Esophagus muscularis mucosa (tissue), 4 donors: ENCODE data around the gene BGLAP. TPM values are rescaled to one million over a fixed set of nuclear protein-coding genes. Genes with fewer than 3 reads are reported as not detected.

Experiments
- DNase-seq: peaks from one replicate; pipeline ENCODE4 v3.0.0-alpha.2; 2017; ENCODE audit errors: extremely low spot score
- H3K27ac ChIP-seq, 4 donors: fragments of 200-600 bp; sonication (generic); replicated peaks in 1 of 4; 1 replicate in 3 of 4; 2 replicates in 1 of 4; pipeline ENCODE4 v1.5.1; 2016 to 2019; ENCODE audit warnings: mild to moderate bottlenecking in 1 of 4
- H3K27me3 ChIP-seq, 4 donors: fragments of 200-600 bp; sonication (generic); one replicate each; pipeline versions ENCODE4 v1.5.1 to v1.6.0; 2016 to 2019
- H3K36me3 ChIP-seq, 4 donors: fragments of 200-600 bp; sonication (generic); one replicate each; pipeline ENCODE4 v1.5.1; 2016 to 2019
- H3K4me1 ChIP-seq, 4 donors: fragments of 200-600 bp; sonication (generic); one replicate each; pipeline ENCODE4 v1.5.1; 2016 to 2019
- H3K4me3 ChIP-seq, 4 donors: fragments of 200-600 bp; sonication (generic); 1 replicate in 2 of 4; 2 replicates in 2 of 4; pipeline ENCODE4 v1.5.1; 2016 to 2019; ENCODE audit warnings: mild to moderate bottlenecking in 4 of 4, moderate library complexity in 1 of 4
- H3K9me3 ChIP-seq, 4 donors: fragments of 200-600 bp; sonication (generic); 1 replicate in 3 of 4; 2 replicates in 1 of 4; pipeline ENCODE4 v1.5.1; 2016 to 2019
- CTCF ChIP-seq, 3 experiments: fragments of 200-600 bp in 2 of 3; fragments of 450-650 bp in 1 of 3; sonication (generic) in 2 of 3; IDR thresholded peaks; one replicate each; pipeline ENCODE4 v1.5.1; 2017 to 2019; ENCODE audit warnings: antibody characterized with exemption in 3 of 3, mild to moderate bottlenecking in 2 of 3, moderate library complexity in 1 of 3
- EP300 ChIP-seq: sonication (generic); formaldehyde crosslinking; IDR thresholded peaks from one replicate; pipeline ENCODE4 v1.6.1; 2017; ENCODE audit warnings: antibody characterized with exemption
- POLR2A ChIP-seq: fragments of 450-650 bp; IDR thresholded peaks from one replicate; pipeline ENCODE4 v1.6.1; 2017; ENCODE audit warnings: antibody characterized with exemption, moderate library complexity, mild to moderate bottlenecking, low read depth
- POLR2AphosphoS5 ChIP-seq, 2 donors: sonication (generic); formaldehyde crosslinking; IDR thresholded peaks; one replicate each; pipeline ENCODE4 v1.6.1; 2017; ENCODE audit warnings: antibody characterized with exemption in 2 of 2
- WGBS: methylation state at CpG from one replicate; pipeline ENCODE4 v1.1.5; 2018; 5-methylcytosine and 5-hydroxymethylcytosine counted together
- intact Hi-C: fragments of 100-400 bp; cut with DNase I; formaldehyde crosslinking; loops from one replicate; pipeline ENCODE4 v1.15.1; 2023
- total RNA-seq, 4 donors: library from RNA; depleted of rRNA; stranded (reverse); fragments of >200 nt; gene quantifications; one replicate each; pipeline versions ENCODE4 v1.1.0 to v1.2.1, GENCODE V29; 2016

Gene BGLAP
- total RNA-seq, 4 donors from 2014 or later = 2.4 TPM; not detected in 3

DNA sequence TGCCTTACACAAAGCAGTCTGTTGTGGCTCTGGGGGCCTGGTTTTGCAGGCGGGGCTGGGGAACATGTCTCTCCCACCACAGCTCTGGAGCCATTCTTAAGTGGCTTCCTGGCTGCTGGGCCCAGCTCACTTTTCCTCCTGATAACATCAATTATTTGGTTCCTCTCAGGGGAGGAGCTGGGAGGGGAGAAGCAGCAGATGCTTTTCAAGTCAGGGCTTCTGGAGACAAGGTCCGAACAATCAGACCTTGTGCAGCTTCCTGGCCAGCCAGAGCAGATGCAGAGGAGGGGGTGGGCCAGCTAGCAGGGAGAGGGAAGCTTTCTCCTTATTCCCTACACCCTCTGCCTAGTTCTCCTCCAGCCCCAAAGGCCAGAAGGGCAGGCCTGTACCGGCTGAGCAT, 9.5 kb downstream of the BGLAP start:
- Histone ChIP-seq H3K9me3 (no peaks in the 10 kb centered on the region), H3K4me3 (no peak overlapping the region), H3K4me1 (peaks cover 17 to 26% (median 22%) of the 10 kb centered on the region in 4 donors), H3K27ac (no peak overlapping the region), H3K36me3 (peaks cover 48 to 76% (median 73%) of the 10 kb centered on the region in 4 donors), H3K27me3 (peaks cover 0 to 5% (median 0%) of the 10 kb centered on the region in 4 donors)
- no peak for TF ChIP-seq EP300
- TF ChIP-seq POLR2A = no peak
- no peak for TF ChIP-seq CTCF (IDR thresholded peaks at IDR 0.05)
- TF ChIP-seq POLR2AphosphoS5 (IDR thresholded peaks at IDR 0.05) = no peak
- intact Hi-C loops = no loop called here
- WGBS = 36% methylated on average over 3 of the region's 3 CpGs
- DNase-seq = no peak

- intact Hi-C loops = no loop called here
- Histone ChIP-seq H3K27me3 (no peaks in the 10 kb centered on the region), H3K9me3 (no peaks in the 10 kb centered on the region), H3K4me3 (no peak overlapping the region), H3K36me3 (peaks cover 64 to 97% (median 94%) of the 10 kb centered on the region in 4 donors), H3K27ac (no peak overlapping the region), H3K4me1 (peaks cover 0 to 11% (median 4%) of the 10 kb centered on the region in 4 donors)
- TF ChIP-seq EP300 (no peak), CTCF (IDR thresholded peaks at IDR 0.05) (no peak), POLR2AphosphoS5 (IDR thresholded peaks at IDR 0.05) (no peak), POLR2A (no peak)
- WGBS = 87% methylated on average over 3 of the region's 3 CpGs
- no peak for DNase-seq
Observed at GRCh38 chr1:156253634-156254033, 11.7 kb downstream of the BGLAP start.

DNA sequence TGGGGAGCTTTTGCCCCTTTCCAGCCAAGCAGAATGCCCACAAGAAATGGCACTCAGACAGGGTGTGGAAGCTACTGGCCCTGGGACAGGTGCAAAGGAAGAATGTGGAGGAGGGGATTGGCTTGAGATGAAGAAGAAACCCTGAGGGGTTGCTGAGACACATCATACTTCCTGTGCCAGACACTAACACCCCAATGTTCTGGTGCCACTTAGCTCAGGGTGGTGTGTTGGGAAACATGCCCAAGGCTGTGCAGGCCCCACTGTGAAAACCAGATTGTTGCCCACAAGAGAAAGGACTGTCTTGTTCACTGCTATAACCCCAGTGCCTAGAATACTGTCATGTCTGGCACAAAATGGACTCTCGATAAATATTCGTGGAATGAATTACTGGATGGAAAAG, 15.7 kb downstream of the BGLAP start:
- intact Hi-C loops = no loop called here
- no peaks in the 10 kb centered on the region for H3K27me3 ChIP-seq
- no peaks in the 10 kb centered on the region for H3K9me3 ChIP-seq
- H3K4me3 ChIP-seq = no peak overlapping the region
- peaks cover 75 to 100% (median 97%) of the 10 kb centered on the region in 4 donors for H3K36me3 ChIP-seq
- no peak for TF ChIP-seq POLR2A
- DNase-seq = no peak
- H3K27ac ChIP-seq = no peak overlapping the region
- H3K4me1 ChIP-seq = peaks cover 0 to 3% (median 0%) of the 10 kb centered on the region in 4 donors
- 80% methylated on average over 2 of the region's 2 CpGs for WGBS

GRCh38 chr1:156258859-156259258, 16.9 kb downstream of the BGLAP start:
- 91% methylated on average over 8 of the region's 8 CpGs for whole genome bisulfite sequencing

GRCh38 chr1:156259805-156260204, 17.8 kb downstream of the BGLAP start:
- H3K4me3 ChIP-seq = no peak overlapping the region
- H3K4me1 ChIP-seq = peaks cover 0 to 9% (median 0%) of the 10 kb centered on the region in 4 donors
- no peaks in the 10 kb centered on the region for H3K27me3 ChIP-seq
- peaks cover 70 to 100% (median 97%) of the 10 kb centered on the region in 4 donors for H3K36me3 ChIP-seq
- no peaks in the 10 kb centered on the region for H3K9me3 ChIP-seq
- TF ChIP-seq POLR2AphosphoS5 (IDR thresholded peaks at IDR 0.05) (no peak), CTCF (IDR thresholded peaks at IDR 0.05) (no peak), POLR2A (no peak), EP300 (no peak)
- DNase-seq = no peak
- 70% methylated on average over 3 of the region's 3 CpGs for WGBS
- H3K27ac ChIP-seq = no peak overlapping the region
- intact Hi-C loops = no loop called here

More at GRCh38 chr1:156258859-156259258, 16.9 kb downstream of the BGLAP start:
- DNase-seq = no peak
- intact Hi-C loops = no loop called here
- peaks cover 0 to 9% (median 0%) of the 10 kb centered on the region in 4 donors for H3K4me1 ChIP-seq
- H3K4me3 ChIP-seq = no peak overlapping the region
- no peaks in the 10 kb centered on the region for H3K27me3 ChIP-seq
- H3K36me3 ChIP-seq = peaks cover 65 to 100% (median 96%) of the 10 kb centered on the region in 4 donors
- no peak overlapping the region for H3K27ac ChIP-seq
- H3K9me3 ChIP-seq = no peaks in the 10 kb centered on the region
- TF ChIP-seq POLR2AphosphoS5 (IDR thresholded peaks at IDR 0.05) (no peak), POLR2A (no peak), EP300 (no peak), CTCF (IDR thresholded peaks at IDR 0.05) (no peak)
